PFSK-1 (cell line): Measurements from ENCODE around the gene C5orf15.

Source experiments
- FOXP2 ChIP-seq: optimal IDR thresholded peaks from 2 replicates; pipeline ENCODE3; 2011; ENCODE audit warnings: borderline replicate concordance, control low read depth, inconsistent platforms; ENCODE audit not compliant: insufficient read depth; ENCODE audit errors: extremely low read length, extremely low read depth
- POLR2AphosphoS5 ChIP-seq: IDR thresholded peaks from 2 replicates; pipeline ENCODE4 v1.6.1; 2012; ENCODE audit warnings: low read depth, mild to moderate bottlenecking, control low read depth, low read length, moderate library complexity
- REST ChIP-seq, 2 experiments: IDR thresholded peaks; 2 replicates each; pipeline versions ENCODE4 v1.6.1 to v1.8.0; 2011 to 2012; ENCODE audit warnings: low read depth in 2 of 2, low read length in 2 of 2, control low read depth in 1 of 2, inconsistent platforms in 1 of 2, mild to moderate bottlenecking in 1 of 2, moderate library complexity in 1 of 2; ENCODE audit not compliant: insufficient read depth in 1 of 2
- SIN3A ChIP-seq: IDR thresholded peaks from 2 replicates; pipeline ENCODE4 v1.6.1; 2012; ENCODE audit warnings: mild to moderate bottlenecking, low read length, moderate library complexity, borderline replicate concordance; ENCODE audit not compliant: insufficient read depth
- TAF1 ChIP-seq: IDR thresholded peaks from 2 replicates; pipeline ENCODE4 v1.6.1; 2012; ENCODE audit warnings: low read length, control low read depth, borderline replicate concordance; ENCODE audit not compliant: insufficient read depth

C5orf15 gene

GRCh38 chr5:133935667-133935940 lies 32.8 kb downstream of the C5orf15 start:
- no peak for TF ChIP-seq FOXP2
- no peak for TF ChIP-seq TAF1
- TF ChIP-seq SIN3A: no peak

GRCh38 chr5:133934822-133935666 lies 33.4 kb downstream of the C5orf15 start:
- TF ChIP-seq POLR2AphosphoS5 (no peak), FOXP2 (no peak), TAF1 (no peak), REST (IDR thresholded peaks at IDR 0.05; ENCODE audit: insufficient read depth in 1 of 2, low read depth in 2 of 2, low read length in 2 of 2) (no peak), SIN3A (no peak)

GRCh38 chr5:133934311-133934710 lies 34.1 kb downstream of the C5orf15 start:
- no peak for TF ChIP-seq FOXP2
- no peak for TF ChIP-seq POLR2AphosphoS5
- TF ChIP-seq REST (IDR thresholded peaks at IDR 0.05; ENCODE audit: insufficient read depth in 1 of 2, low read depth in 2 of 2, low read length in 2 of 2): no peak
- TF ChIP-seq TAF1: no peak
- no peak for TF ChIP-seq SIN3A

GRCh38 chr5:133933670-133934295 lies 34.6 kb downstream of the C5orf15 start:
- TF ChIP-seq POLR2AphosphoS5 (no peak), TAF1 (no peak), FOXP2 (no peak), SIN3A (no peak), REST (IDR thresholded peaks at IDR 0.05; ENCODE audit: insufficient read depth in 1 of 2, low read depth in 2 of 2, low read length in 2 of 2) (no peak)

GRCh38 chr5:133933169-133933509 lies 35.3 kb downstream of the C5orf15 start:
- TF ChIP-seq TAF1: no peak

- TF ChIP-seq TAF1: no peak
- TF ChIP-seq REST (IDR thresholded peaks at IDR 0.05; ENCODE audit: insufficient read depth in 1 of 2, low read depth in 2 of 2, low read length in 2 of 2): no peak
- no peak for TF ChIP-seq FOXP2
- no peak for TF ChIP-seq SIN3A
- TF ChIP-seq POLR2AphosphoS5: no peak
Measured at GRCh38 chr5:133932441-133933168, 35.8 kb downstream of the C5orf15 start.
